CD14-positive monocyte (primary cell): ENCODE data around the gene MXRA8. TPM values are rescaled to one million over a fixed set of nuclear protein-coding genes. Genes with fewer than 3 reads are reported as not detected.

Source experiments
- DNase-seq, 3 donors: peaks; one replicate each; pipeline ENCODE4 v3.0.0-alpha.2; 2011 to 2022
- H2AFZ ChIP-seq: 2 replicates; pipeline ENCODE4 v1.6.0; 2012; ENCODE audit warnings: mild to moderate bottlenecking, low read depth, low read length, inconsistent platforms; ENCODE audit not compliant: insufficient read depth, poor library complexity, severe bottlenecking
- H3K27ac ChIP-seq, 2 donors: 1 replicate in 1 of 2; 2 replicates in 1 of 2; pipeline ENCODE4 v1.5.1; 2012 to 2013; ENCODE audit warnings: low read length in 2 of 2, control low read depth in 1 of 2, inconsistent platforms in 1 of 2, low read depth in 1 of 2, mild to moderate bottlenecking in 1 of 2
- H3K27me3 ChIP-seq, 2 donors: one replicate each; pipeline versions ENCODE4 v1.6.0 to v1.6.1; 2011 to 2013; ENCODE audit warnings: low read length in 2 of 2; ENCODE audit not compliant: control insufficient read depth in 2 of 2, insufficient read depth in 2 of 2
- H3K36me3 ChIP-seq, 2 donors: replicated peaks in 1 of 2; 1 replicate in 1 of 2; 2 replicates in 1 of 2; pipeline versions ENCODE4 v1.5.1 to v1.6.1; 2012 to 2013; ENCODE audit warnings: low read length in 2 of 2, control low read depth in 1 of 2, inconsistent platforms in 1 of 2, mild to moderate bottlenecking in 1 of 2; ENCODE audit not compliant: insufficient read depth in 2 of 2, control insufficient read depth in 1 of 2
- H3K4me1 ChIP-seq, 2 donors: 1 replicate in 1 of 2; 2 replicates in 1 of 2; pipeline versions ENCODE4 v1.5.1 to v1.6.1; 2012 to 2013; ENCODE audit warnings: low read length in 2 of 2, control low read depth in 1 of 2, inconsistent platforms in 1 of 2, mild to moderate bottlenecking in 1 of 2, moderate library complexity in 1 of 2; ENCODE audit not compliant: insufficient read depth in 2 of 2, control insufficient read depth in 1 of 2
- H3K4me2 ChIP-seq: replicated peaks from 2 replicates; pipeline ENCODE3; 2012; ENCODE audit warnings: low read length, moderate library complexity, mild to moderate bottlenecking; ENCODE audit not compliant: poor library complexity, severe bottlenecking; ENCODE audit errors: extremely low read depth
- H3K4me3 ChIP-seq, 3 experiments: fragments of 200-600 bp in 1 of 3; sonication (generic) in 1 of 3; replicated peaks in 1 of 3; 1 replicate in 2 of 3; 2 replicates in 1 of 3; pipeline ENCODE4 v1.5.1; 2011 to 2013; ENCODE audit warnings: low read length in 3 of 3, mild to moderate bottlenecking in 3 of 3, control low read depth in 2 of 3, low read depth in 2 of 3, inconsistent platforms in 1 of 3, moderate library complexity in 1 of 3
- H3K79me2 ChIP-seq: 2 replicates; pipeline ENCODE4 v1.6.0; 2012; ENCODE audit warnings: mild to moderate bottlenecking, control low read depth, inconsistent platforms, low read length, moderate library complexity; ENCODE audit not compliant: insufficient read depth
- H3K9ac ChIP-seq: 2 replicates; pipeline ENCODE4 v1.6.0; 2017; ENCODE audit warnings: low read length, mild to moderate bottlenecking; ENCODE audit not compliant: insufficient read depth, poor library complexity, severe bottlenecking
- H3K9me3 ChIP-seq, 2 donors: replicated peaks in 1 of 2; 1 replicate in 1 of 2; 2 replicates in 1 of 2; pipeline versions ENCODE4 v1.5.1 to v1.6.1; 2012 to 2013; ENCODE audit warnings: low read length in 2 of 2, control low read depth in 1 of 2; ENCODE audit not compliant: control insufficient read depth in 1 of 2, insufficient read depth in 1 of 2
- H4K20me1 ChIP-seq: 2 replicates; pipeline ENCODE4 v1.6.0; 2012; ENCODE audit warnings: mild to moderate bottlenecking, low read length, control low read depth, moderate library complexity; ENCODE audit not compliant: insufficient read depth
- H3K27ac Mint-ChIP-seq, 7 donors: one replicate each; pipeline ENCODE4 v1.8.0; 2020; ENCODE audit warnings: mild to moderate bottlenecking in 7 of 7, mixed read lengths in 7 of 7, moderate library complexity in 6 of 7, inconsistent platforms in 2 of 7
- H3K27me3 Mint-ChIP-seq, 3 donors: one replicate each; pipeline ENCODE4 v1.8.0; 2021 to 2022; ENCODE audit warnings: low read depth in 3 of 3, mild to moderate bottlenecking in 3 of 3, mixed read lengths in 3 of 3, moderate library complexity in 3 of 3, inconsistent platforms in 1 of 3
- H3K36me3 Mint-ChIP-seq, 2 donors: one replicate each; pipeline ENCODE4 v1.8.0; 2020; ENCODE audit warnings: mixed read lengths in 2 of 2, inconsistent platforms in 1 of 2, mild to moderate bottlenecking in 1 of 2
- H3K4me1 Mint-ChIP-seq: one replicate; pipeline ENCODE4 v1.8.0; 2020; ENCODE audit warnings: mild to moderate bottlenecking, mixed read lengths
- H3K4me3 Mint-ChIP-seq, 2 donors: one replicate each; pipeline ENCODE4 v1.8.0; 2020; ENCODE audit warnings: mild to moderate bottlenecking in 2 of 2, mixed read lengths in 2 of 2, moderate library complexity in 1 of 2
- H3K9me3 Mint-ChIP-seq, 7 donors: one replicate each; pipeline ENCODE4 v1.8.0; 2020 to 2022; ENCODE audit warnings: mixed read lengths in 7 of 7, mild to moderate bottlenecking in 6 of 7, moderate library complexity in 6 of 7, inconsistent platforms in 2 of 7
- CTCF ChIP-seq: fragments of 200-600 bp; IDR thresholded peaks from one replicate; pipeline ENCODE4 v1.8.0; 2022; ENCODE audit warnings: antibody characterized with exemption, mild to moderate bottlenecking
- WGBS: methylation state at CpG from one replicate; pipeline ENCODE4 v1.1.5; 2013; ENCODE audit warnings: missing lambda C conversion rate; ENCODE audit not compliant: insufficient coverage; 5-methylcytosine and 5-hydroxymethylcytosine counted together
- intact Hi-C, 2 donors: fragments of 100-400 bp; cut with micrococcal nuclease; formaldehyde crosslinking; loops; one replicate each; pipeline versions ENCODE4 v1.15.0 to v1.15.1; 2023
- polyA plus RNA-seq, 3 donors: library from polyadenylated mRNA; depleted of rRNA in 1 of 3; unstranded in 2 of 3; stranded (reverse) in 1 of 3; fragments of 300-500 nt in 2 of 3; fragments of >200 nt in 1 of 3; fragmentation: Illumina TruSeq in 2 of 3; gene quantifications; 1 replicate in 2 of 3; 2 replicates in 1 of 3; pipeline ENCODE4 v1.2.3, GENCODE V29; 2012 to 2021

The MXRA8 gene
- polyA plus RNA-seq, 3 donors = not detected

DNA sequence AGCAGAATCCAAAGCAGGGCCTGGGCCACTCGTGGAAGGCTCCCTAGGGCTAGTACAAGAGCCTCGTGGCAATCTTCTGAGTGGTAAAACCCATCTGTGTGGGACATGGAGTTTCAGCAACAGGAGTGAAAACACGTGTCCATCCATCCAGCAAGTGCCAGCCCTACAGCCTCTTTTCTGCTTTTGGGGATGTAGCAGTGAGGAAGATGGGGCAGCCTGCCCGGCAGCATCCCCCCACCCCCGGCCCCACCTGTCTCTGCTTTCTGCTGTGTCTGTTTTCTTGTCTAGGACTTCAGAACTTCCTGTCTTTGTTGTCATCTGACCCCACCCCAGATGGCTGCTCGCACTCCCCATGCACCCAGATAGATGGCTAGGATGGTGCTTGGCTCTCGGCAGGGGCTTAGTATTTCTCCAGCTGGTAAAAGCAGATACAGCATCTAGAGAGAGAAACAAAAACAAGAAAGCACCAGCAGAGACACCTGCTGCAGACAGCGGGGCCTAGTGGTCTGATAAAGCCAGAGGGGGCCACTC, 32.2 kb downstream of the MXRA8 start:
- H3K4me3 ChIP-seq = peak overlapping the region in 1 of 3 experiments; percentile 92
- H3K79me2 ChIP-seq = peaks cover 47% of the 10 kb centered on the region

More for the DNA sequence above, 32.2 kb downstream of the MXRA8 start:
- H3K36me3 ChIP-seq = peaks cover 7 to 16% of the 10 kb centered on the region in 2 donors
- no peak for TF ChIP-seq CTCF
- H3K9me3 ChIP-seq = no peaks in the 10 kb centered on the region
- Mint-ChIP-seq H3K27me3 (no peaks in the 10 kb centered on the region), H3K36me3 (peaks cover 4 to 19% of the 10 kb centered on the region in 2 donors), H3K9me3 (peaks cover 0 to 3% (median 0%) of the 10 kb centered on the region in 7 donors), H3K27ac (no peak overlapping the region), H3K4me3 (peak overlapping the region in 1 of 2 donors; percentile 31), H3K4me1 (peaks cover 25% of the 10 kb centered on the region)
- DNase-seq = no peak
- no peaks in the 10 kb centered on the region for H3K27me3 ChIP-seq
- peak overlapping the region; percentile 98 for H3K4me2 ChIP-seq
- peaks cover 22 to 24% of the 10 kb centered on the region in 2 donors for H3K4me1 ChIP-seq
- peak overlapping the region; percentile 90 for H3K9ac ChIP-seq
- 89% methylated on average over 5 of the region's 8 CpGs for WGBS
- H2AFZ ChIP-seq = no peak overlapping the region
- intact Hi-C loops = no loop called here
- H4K20me1 ChIP-seq = peaks cover 33% of the 10 kb centered on the region
- peak overlapping the region in 1 of 2 donors; percentile 83 for H3K27ac ChIP-seq
